Uterus (tissue), 4 donors: ENCODE results near the gene COL6A1. TPM values are rescaled to one million over a fixed set of nuclear protein-coding genes. Genes with fewer than 3 reads are reported as not detected.
"Not testable (repeated sequence)": the region's sequence is repeated elsewhere in the genome, so short reads cannot be mapped to it uniquely, and the experiment has no call there.

Experiments used
- DNase-seq, 2 donors: peaks; one replicate each; pipeline ENCODE4 v3.0.0-alpha.2; 2019 to 2020
- H3K27ac ChIP-seq, 2 donors: fragments of 200-600 bp; sonication (generic); 1 replicate in 1 of 2; 2 replicates in 1 of 2; pipeline ENCODE4 v1.5.1; 2016 to 2018
- H3K27me3 ChIP-seq, 2 donors: fragments of 200-600 bp; sonication (generic); one replicate each; pipeline ENCODE4 v1.5.1; 2018 to 2019; ENCODE audit warnings: control low read depth in 1 of 2
- H3K36me3 ChIP-seq, 2 donors: fragments of 200-600 bp; sonication (generic); one replicate each; pipeline ENCODE4 v1.5.1; 2019; ENCODE audit warnings: control low read depth in 1 of 2
- H3K4me1 ChIP-seq, 2 donors: fragments of 200-600 bp; sonication (generic); one replicate each; pipeline ENCODE4 v1.5.1; 2018 to 2019; ENCODE audit warnings: control low read depth in 1 of 2
- H3K4me3 ChIP-seq, 2 donors: fragments of 200-600 bp; sonication (generic); 1 replicate in 1 of 2; 2 replicates in 1 of 2; pipeline ENCODE4 v1.5.1; 2018 to 2019; ENCODE audit warnings: mild to moderate bottlenecking in 1 of 2
- H3K9me3 ChIP-seq, 2 donors: fragments of 200-600 bp; sonication (generic); one replicate each; pipeline ENCODE4 v1.5.1; 2019; ENCODE audit warnings: control low read depth in 1 of 2
- POLR2A ChIP-seq, 2 donors: fragments of 450-650 bp; IDR thresholded peaks; one replicate each; pipeline ENCODE4 v1.6.1; 2016; ENCODE audit warnings: antibody characterized with exemption in 2 of 2, mild to moderate bottlenecking in 1 of 2, moderate library complexity in 1 of 2
- intact Hi-C: fragments of 100-400 bp; cut with DNase I; formaldehyde crosslinking; loops from one replicate; pipeline ENCODE4 v1.15.1; 2023; ENCODE audit warnings: low total_unique reads
- total RNA-seq, 4 donors: library from RNA; depleted of rRNA in 3 of 4; stranded (reverse); fragments of >200 nt in 3 of 4; gene quantifications; one replicate each; pipeline versions ENCODE4 v1.1.0 to v1.2.4, GENCODE V29; 2014 to 2023
- TF ChIP-seq, protein P1 (sequence below), 4 experiments: fragments of 200-600 bp in 2 of 4; fragments of 450-650 bp in 2 of 4; sonication (generic) in 2 of 4; IDR thresholded peaks; one replicate each; pipeline ENCODE4 v1.5.1; 2016 to 2019; ENCODE audit warnings: antibody characterized with exemption in 4 of 4, mild to moderate bottlenecking in 2 of 4, moderate library complexity in 1 of 4
- donor health status: DM: yes; HTN: yes; CAD: no.

COL6A1 gene
- total RNA-seq, 4 donors from 2014 or later = 621 to 1,160 (median 804) TPM

DNA sequence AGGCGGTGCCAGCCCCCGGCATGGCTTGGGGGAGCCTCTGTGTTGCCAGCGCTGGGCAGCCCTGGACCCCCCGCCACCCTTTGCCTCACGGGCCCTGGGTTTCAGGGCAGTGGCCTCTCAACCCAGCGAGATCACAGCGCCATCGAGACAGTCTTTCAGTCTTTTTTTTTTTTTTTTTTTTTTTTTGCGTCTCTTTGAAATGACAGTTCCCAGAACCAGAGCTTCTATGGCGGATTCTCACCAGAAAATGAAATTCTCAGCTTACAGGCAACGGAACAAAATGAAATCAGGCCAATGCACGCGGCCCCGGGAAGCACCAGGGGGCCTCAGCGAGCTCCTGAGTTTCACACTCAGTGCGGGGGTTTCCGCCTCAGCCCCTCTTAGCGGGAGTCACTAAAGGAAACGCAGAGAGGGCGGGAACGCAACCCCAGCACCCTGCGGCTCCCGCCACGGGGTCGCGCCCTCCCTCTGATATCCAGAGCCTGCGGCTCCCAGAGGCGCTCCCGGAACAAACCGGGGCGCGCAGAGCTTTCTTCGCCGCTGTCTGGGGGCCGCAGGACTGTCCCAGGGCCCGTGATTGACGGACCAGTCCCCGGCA lies 8.0 kb upstream of the COL6A1 start:
- TF ChIP-seq POLR2A (IDR thresholded peaks at IDR 0.05) = peak; percentile 34 to 65
- TF ChIP-seq, protein P1, sequence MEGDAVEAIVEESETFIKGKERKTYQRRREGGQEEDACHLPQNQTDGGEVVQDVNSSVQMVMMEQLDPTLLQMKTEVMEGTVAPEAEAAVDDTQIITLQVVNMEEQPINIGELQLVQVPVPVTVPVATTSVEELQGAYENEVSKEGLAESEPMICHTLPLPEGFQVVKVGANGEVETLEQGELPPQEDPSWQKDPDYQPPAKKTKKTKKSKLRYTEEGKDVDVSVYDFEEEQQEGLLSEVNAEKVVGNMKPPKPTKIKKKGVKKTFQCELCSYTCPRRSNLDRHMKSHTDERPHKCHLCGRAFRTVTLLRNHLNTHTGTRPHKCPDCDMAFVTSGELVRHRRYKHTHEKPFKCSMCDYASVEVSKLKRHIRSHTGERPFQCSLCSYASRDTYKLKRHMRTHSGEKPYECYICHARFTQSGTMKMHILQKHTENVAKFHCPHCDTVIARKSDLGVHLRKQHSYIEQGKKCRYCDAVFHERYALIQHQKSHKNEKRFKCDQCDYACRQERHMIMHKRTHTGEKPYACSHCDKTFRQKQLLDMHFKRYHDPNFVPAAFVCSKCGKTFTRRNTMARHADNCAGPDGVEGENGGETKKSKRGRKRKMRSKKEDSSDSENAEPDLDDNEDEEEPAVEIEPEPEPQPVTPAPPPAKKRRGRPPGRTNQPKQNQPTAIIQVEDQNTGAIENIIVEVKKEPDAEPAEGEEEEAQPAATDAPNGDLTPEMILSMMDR (IDR thresholded peaks at IDR 0.05) = peak; percentile 74 to 83 (median 76)
- Histone ChIP-seq H3K4me1 (peaks cover 14 to 28% of the 10 kb centered on the region in 2 donors), H3K9me3 (no peaks in the 10 kb centered on the region), H3K27ac (peak overlapping the region; percentile 96 to 98), H3K36me3 (no peaks in the 10 kb centered on the region), H3K4me3 (peak overlapping the region; percentile 31 to 60), H3K27me3 (no peaks in the 10 kb centered on the region)
- intact Hi-C loops = loop anchor here (10.0 kb wide), 1 partner anchor 251 kb away; the partner anchor contains the start of gene LSS
- DNase-seq = peak; percentile 92 to 94

DNA sequence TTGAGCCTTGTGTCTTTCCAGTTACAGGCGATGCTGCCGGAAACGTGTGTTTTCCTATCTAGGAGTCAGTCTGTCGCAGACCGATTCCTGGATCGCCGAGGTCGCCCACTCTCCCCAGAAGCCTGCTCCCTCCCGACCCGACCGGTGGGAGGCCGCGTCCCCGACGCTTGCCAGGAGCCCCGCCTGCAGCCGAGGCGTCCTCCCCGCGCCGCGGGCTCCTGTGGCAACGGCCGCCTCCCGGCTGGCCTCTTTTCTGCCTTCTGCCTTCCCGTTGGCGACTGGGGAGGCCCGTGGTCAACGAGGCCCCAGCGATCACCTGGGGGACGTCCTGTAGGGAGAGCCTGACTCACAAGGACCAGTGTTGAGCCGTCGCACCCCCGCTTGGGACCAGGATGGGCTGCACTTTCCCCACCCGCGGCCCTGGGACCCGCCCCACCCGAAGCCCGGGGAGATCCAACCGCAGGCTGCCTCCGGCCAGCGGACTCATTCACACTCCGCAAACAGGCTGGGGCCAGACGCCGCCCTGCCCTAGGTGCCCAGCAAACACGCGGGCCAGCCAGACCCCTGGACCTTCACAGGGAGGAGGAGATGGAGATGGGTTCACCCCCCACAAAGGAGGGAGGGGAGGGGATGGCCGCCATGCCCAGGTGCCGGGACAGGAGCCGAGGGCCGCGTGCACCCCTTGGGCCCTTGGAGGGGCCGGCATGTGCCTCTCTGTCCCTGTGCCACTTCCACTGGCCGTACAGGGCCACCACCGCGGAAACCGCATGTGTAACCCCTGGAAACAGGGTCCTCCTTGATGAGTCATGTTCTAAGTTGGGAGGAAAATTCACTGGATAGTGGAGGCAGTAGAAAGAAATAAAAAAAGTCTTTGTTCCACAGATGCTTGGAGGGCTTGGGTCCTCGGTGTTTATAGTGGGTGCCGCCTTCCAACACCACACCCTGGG lies 7.2 kb upstream of the COL6A1 start:
- no peaks in the 10 kb centered on the region for H3K36me3 ChIP-seq
- DNase-seq = peak; percentile 71 to 75
- H3K4me1 ChIP-seq = peaks cover 14 to 36% of the 10 kb centered on the region in 2 donors

DNA sequence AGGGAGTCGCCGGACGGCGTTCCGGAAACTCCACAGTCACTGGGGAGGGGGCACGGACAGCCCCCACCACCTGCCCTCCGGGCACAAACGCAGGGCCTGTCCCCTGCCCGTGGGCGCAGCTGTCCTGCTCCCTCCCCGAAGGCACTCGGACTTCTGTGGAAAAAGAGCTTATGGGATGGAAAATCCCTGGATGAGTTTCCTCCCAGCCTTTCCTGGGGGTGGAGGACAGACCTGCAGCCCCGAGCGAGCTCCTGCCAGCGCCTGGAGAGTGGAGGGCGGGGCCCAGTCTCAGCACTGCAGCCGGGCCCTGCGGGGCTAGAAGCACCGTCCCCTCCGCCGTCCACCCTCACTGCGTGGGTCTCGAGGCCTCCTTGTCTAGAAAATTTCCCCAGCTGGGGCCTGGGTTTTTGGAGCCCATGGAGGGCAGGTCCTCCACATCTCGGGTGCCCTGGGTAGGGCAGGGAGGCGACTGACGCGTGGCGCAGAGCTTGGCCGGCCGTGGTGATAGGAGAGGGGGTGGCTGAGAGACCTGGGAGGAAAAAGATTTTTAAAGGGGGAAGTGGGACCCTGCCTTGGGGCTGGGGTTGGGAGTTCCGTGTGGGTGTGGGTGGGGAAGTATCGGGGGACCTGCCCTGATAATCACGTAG lies 6.4 kb upstream of the COL6A1 start:
- Histone ChIP-seq H3K4me1 (peaks cover 14 to 39% of the 10 kb centered on the region in 2 donors), H3K36me3 (no peaks in the 10 kb centered on the region), H3K9me3 (no peaks in the 10 kb centered on the region), H3K27me3 (no peaks in the 10 kb centered on the region), H3K4me3 (peak overlapping the region; percentile 31 to 60), H3K27ac (peak overlapping the region; percentile 96 to 98)
- peak; percentile 81 to 87 for DNase-seq
- TF ChIP-seq, protein P1 (IDR thresholded peaks at IDR 0.05) = peak in 2 of 4 experiments; percentile 14 to 33
- peak in 1 of 2 donors; percentile 34 for TF ChIP-seq POLR2A (IDR thresholded peaks at IDR 0.05)
- intact Hi-C loops = loop anchor here (10.0 kb wide), 1 partner anchor 250 kb away; the partner anchor contains the start of gene LSS

More for the DNA sequence above, 7.2 kb upstream of the COL6A1 start:
- TF ChIP-seq, protein P1 (IDR thresholded peaks at IDR 0.05) = no peak
- peak in 1 of 2 donors; percentile 1 for TF ChIP-seq POLR2A (IDR thresholded peaks at IDR 0.05)
- Histone ChIP-seq H3K27ac (peak overlapping the region; percentile 96 to 98), H3K27me3 (no peaks in the 10 kb centered on the region), H3K9me3 (no peaks in the 10 kb centered on the region), H3K4me3 (peak overlapping the region; percentile 31 to 60)
- intact Hi-C loops = loop anchor here (10.0 kb wide), 1 partner anchor 250 kb away; the partner anchor contains the start of gene LSS

DNA sequence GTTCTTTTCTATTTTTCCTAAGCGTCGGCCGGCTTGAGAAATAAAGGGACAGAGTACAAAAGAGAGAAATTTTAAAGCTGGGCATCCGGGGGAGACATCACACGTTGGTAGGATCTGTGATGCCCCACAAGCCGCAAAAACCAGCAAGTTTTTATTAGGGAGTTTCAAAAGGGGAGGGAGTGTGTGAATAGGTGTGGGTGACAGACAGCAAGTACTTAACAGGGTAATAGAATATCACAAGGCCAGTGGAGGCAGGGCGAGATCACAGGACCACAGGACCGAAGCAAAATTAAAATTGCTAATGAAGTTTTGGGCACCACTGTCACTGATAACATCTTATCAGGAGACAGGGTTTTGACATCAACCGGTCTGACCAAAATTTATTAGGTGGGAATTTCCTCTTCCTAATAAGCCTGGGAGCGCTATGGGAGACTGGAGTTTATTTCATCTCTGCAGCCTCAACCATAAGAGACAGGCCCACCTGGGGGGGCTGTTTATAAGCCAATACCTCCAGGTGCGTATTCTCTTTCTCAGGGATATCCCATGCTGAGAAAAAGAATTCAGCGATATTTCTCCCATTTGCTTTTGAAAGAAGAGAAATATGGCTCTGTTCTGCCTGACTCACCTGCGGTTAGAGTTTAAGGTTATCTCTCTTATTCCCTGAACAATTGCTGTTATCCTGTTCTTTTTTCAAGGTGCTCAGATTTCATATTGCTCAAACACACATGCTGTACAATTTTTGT lies 5.7 kb upstream of the COL6A1 start:
- Histone ChIP-seq H3K27ac (peak overlapping the region; percentile 96 to 98), H3K4me1 (peaks cover 13 to 33% of the 10 kb centered on the region in 2 donors), H3K4me3 (peak overlapping the region; percentile 31 to 60)
- DNase-seq = peak in 1 of 2 donors; percentile 14
- H3K27me3 ChIP-seq, H3K36me3 ChIP-seq, H3K9me3 ChIP-seq: not testable (repeated sequence)
- intact Hi-C loops = loop anchor here (10.0 kb wide), 1 partner anchor 249 kb away; the partner anchor contains the start of gene LSS
